ENCODE results near the gene PNPLA3.
"Not testable (repeated sequence)": the region's sequence is repeated elsewhere in the genome, so short reads cannot be mapped to it uniquely, and the experiment has no call there.

GRCh38 chr22:43903033-43903432, 20.6 kb upstream of the PNPLA3 start:
- not testable (repeated sequence) for TF ChIP-seq CTCF (IDR thresholded peaks at IDR 0.05; ENCODE audit: low read depth, low read length); POLR2A (IDR thresholded peaks at IDR 0.05; ENCODE audit: extremely low read depth, insufficient read length)
